Right cardiac atrium (tissue), 5 donors: ENCODE results near the gene MCF2L2. TPM values are rescaled to one million over a fixed set of nuclear protein-coding genes. Genes with fewer than 3 reads are reported as not detected.

Experiments
- ATAC-seq, 2 donors: fragments of 200-7000 bp; cut with Tn5 transposase; one replicate each; pipeline versions ENCODE4 v1.8.0 to v1.9.1; 2020; ENCODE audit warnings: moderate library complexity in 2 of 2, mild to moderate bottlenecking in 1 of 2
- DNase-seq, 3 donors: peaks; one replicate each; pipeline ENCODE4 v3.0.0-alpha.2; 2020
- H3K27ac ChIP-seq: one replicate; pipeline ENCODE4 v1.5.1; 2013; ENCODE audit warnings: mild to moderate bottlenecking, low read length, control low read depth, moderate library complexity
- H3K27me3 ChIP-seq: one replicate; pipeline ENCODE4 v1.6.1; 2013; ENCODE audit not compliant: control insufficient read depth, insufficient read depth
- H3K4me1 ChIP-seq: one replicate; pipeline ENCODE4 v1.6.1; 2013; ENCODE audit warnings: low read length; ENCODE audit not compliant: control insufficient read depth, insufficient read depth
- H3K4me3 ChIP-seq: one replicate; pipeline ENCODE4 v1.5.1; 2013; ENCODE audit warnings: low read length, control low read depth
- H3K9me3 ChIP-seq: one replicate; pipeline ENCODE4 v1.6.1; 2013; ENCODE audit warnings: low read length; ENCODE audit not compliant: control insufficient read depth
- WGBS: extraction: QIAGEN DNeasy Blood & Tissue Kit; methylation state at CpG from one replicate; pipeline ENCODE4 v1.1.7; 2013; 5-methylcytosine and 5-hydroxymethylcytosine counted together
- intact Hi-C, 4 donors: fragments of 100-400 bp; cut with DNase I; formaldehyde crosslinking; loops; one replicate each; pipeline versions ENCODE4 v1.11.0 to v1.14.0; 2022 to 2023
- polyA plus RNA-seq: library from polyadenylated mRNA; stranded (reverse); fragments of 200-250 nt; gene quantifications from one replicate; pipeline ENCODE4 v1.2.3, GENCODE V29; 2013
- total RNA-seq, 4 donors: library from RNA; stranded (reverse); fragmentation: NEBNext Ultra II Directional; extraction: Animal tissue kit (Norgen Biotek cat#: 25700); gene quantifications; one replicate each; pipeline ENCODE4 v1.2.1, GENCODE V29; 2021
- donor health status: healthy with polysubstance abuse.
- donor health status: DM: no; HTN: yes; CAD: no.
- donor health status: DM: no; HTN: no; CAD: no.
- donor health status: DM: no; HTN: yes; CAD: no; lungs with severe emphysema.
- donor health status: DM: yes; HTN: yes; CAD: no.

Gene MCF2L2
- total and polyA plus RNA-seq, 5 donors: 0.07 to 0.32 (median 0.23) TPM; not detected in 2

- intact Hi-C loops: no loop called here
- ATAC-seq (no peak), DNase-seq (no peak)
- WGBS: 85% methylated on average over 4 of the region's 4 CpGs
- Histone ChIP-seq H3K4me3 (no peak overlapping the region), H3K4me1 (no peaks in the 10 kb centered on the region), H3K27me3 (no peaks in the 10 kb centered on the region), H3K27ac (no peak overlapping the region), H3K9me3 (no peaks in the 10 kb centered on the region)
These were observed 59.3 kb downstream of the MCF2L2 start for GRCh38 chr3:183369117-183369516.

GRCh38 chr3:183360971-183361624, 67.3 kb downstream of the MCF2L2 start:
- DNase-seq (no peak), ATAC-seq (no peak)
- 85% methylated on average over 3 of the region's 3 CpGs for WGBS
- H3K27ac ChIP-seq: no peak overlapping the region
- no peaks in the 10 kb centered on the region for H3K9me3 ChIP-seq
- H3K4me3 ChIP-seq: no peak overlapping the region
- no peaks in the 10 kb centered on the region for H3K27me3 ChIP-seq
- no peaks in the 10 kb centered on the region for H3K4me1 ChIP-seq
- intact Hi-C loops: no loop called here

GRCh38 chr3:183359036-183359435, 69.4 kb downstream of the MCF2L2 start:
- Histone ChIP-seq H3K4me3 (no peak overlapping the region), H3K27ac (no peak overlapping the region), H3K27me3 (no peaks in the 10 kb centered on the region), H3K9me3 (no peaks in the 10 kb centered on the region), H3K4me1 (no peaks in the 10 kb centered on the region)
- 62% methylated on average over 2 of the region's 2 CpGs for WGBS
- intact Hi-C loops: no loop called here
- DNase-seq (no peak), ATAC-seq (no peak)

DNA sequence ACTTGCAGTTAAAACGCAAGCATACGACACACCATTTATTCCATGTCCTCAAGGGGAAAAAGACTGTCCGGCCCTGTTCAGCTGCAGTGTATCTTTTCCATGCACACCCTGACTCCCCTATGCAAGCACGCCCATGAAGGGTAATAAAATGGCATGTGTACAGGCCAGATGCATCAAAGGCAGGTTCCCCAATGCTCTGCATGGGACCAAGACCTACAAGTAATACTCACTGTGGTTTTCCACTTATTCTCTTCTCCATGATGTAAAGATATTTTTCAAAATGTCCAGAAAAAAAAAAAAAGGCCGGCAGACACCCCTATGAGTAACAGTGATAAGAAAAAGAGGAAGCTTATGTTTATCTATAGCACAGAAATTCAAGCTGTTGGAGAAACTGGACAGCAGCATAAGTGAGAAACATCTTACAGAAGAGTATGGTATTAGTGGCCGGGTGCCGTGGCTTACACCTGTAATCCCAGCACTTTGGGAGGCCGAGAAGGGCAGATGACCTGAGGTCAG, 70.8 kb downstream of the MCF2L2 start:
- H3K9me3 ChIP-seq: no peaks in the 10 kb centered on the region
- H3K4me1 ChIP-seq: no peaks in the 10 kb centered on the region
- DNase-seq (no peak), ATAC-seq (no peak)
- no peak overlapping the region for H3K27ac ChIP-seq
- H3K27me3 ChIP-seq: no peaks in the 10 kb centered on the region
- intact Hi-C loops: no loop called here
- WGBS: 85% methylated on average over 8 of the region's 8 CpGs
- no peak overlapping the region for H3K4me3 ChIP-seq

DNA sequence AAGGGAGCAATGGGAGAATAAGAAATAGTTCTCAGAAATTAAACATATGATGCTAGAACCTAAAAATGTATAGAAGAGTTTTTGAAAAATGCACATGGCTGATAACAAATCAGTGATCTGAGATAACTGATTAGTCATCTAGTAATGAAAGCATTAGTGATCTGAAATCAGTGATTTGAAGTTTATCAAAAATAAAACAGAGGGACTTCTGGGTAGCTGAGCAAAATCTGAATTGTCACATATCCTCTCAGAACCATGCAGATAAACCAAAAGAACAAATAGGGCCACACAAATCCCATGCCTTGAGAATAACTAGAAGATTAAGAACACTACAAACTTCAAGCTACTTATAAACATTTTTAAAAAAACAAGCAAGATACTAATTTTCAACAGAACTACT, 71.5 kb downstream of the MCF2L2 start:
- intact Hi-C loops: no loop called here
- Histone ChIP-seq H3K27ac (no peak overlapping the region), H3K27me3 (no peaks in the 10 kb centered on the region), H3K4me3 (no peak overlapping the region), H3K9me3 (no peaks in the 10 kb centered on the region), H3K4me1 (no peaks in the 10 kb centered on the region)
- ATAC-seq (no peak), DNase-seq (no peak)

GRCh38 chr3:183354874-183355273, 73.5 kb downstream of the MCF2L2 start:
- no peak for ATAC-seq
- H3K27ac ChIP-seq: no peak overlapping the region
- no peak for DNase-seq
- intact Hi-C loops: no loop called here
- H3K4me3 ChIP-seq: no peak overlapping the region
- no peaks in the 10 kb centered on the region for H3K4me1 ChIP-seq
- H3K27me3 ChIP-seq: no peaks in the 10 kb centered on the region
- WGBS: 95% methylated on average over 1 of the region's 1 CpG
- no peaks in the 10 kb centered on the region for H3K9me3 ChIP-seq

- DNase-seq: no peak
- no peak for ATAC-seq
- intact Hi-C loops: no loop called here
- WGBS: 87% methylated on average over 3 of the region's 3 CpGs
- Histone ChIP-seq H3K27ac (no peak overlapping the region), H3K4me3 (no peak overlapping the region), H3K9me3 (no peaks in the 10 kb centered on the region), H3K4me1 (no peaks in the 10 kb centered on the region), H3K27me3 (no peaks in the 10 kb centered on the region)
These were observed 74.0 kb downstream of the MCF2L2 start for GRCh38 chr3:183354325-183354831.

GRCh38 chr3:183353421-183353820, 75.0 kb downstream of the MCF2L2 start:
- no peaks in the 10 kb centered on the region for H3K27me3 ChIP-seq
- H3K27ac ChIP-seq: no peak overlapping the region
- no peaks in the 10 kb centered on the region for H3K4me1 ChIP-seq
- DNase-seq (no peak), ATAC-seq (no peak)
- no peak overlapping the region for H3K4me3 ChIP-seq
- 86% methylated on average over 7 of the region's 7 CpGs for WGBS
- intact Hi-C loops: no loop called here
- H3K9me3 ChIP-seq: no peaks in the 10 kb centered on the region

DNA sequence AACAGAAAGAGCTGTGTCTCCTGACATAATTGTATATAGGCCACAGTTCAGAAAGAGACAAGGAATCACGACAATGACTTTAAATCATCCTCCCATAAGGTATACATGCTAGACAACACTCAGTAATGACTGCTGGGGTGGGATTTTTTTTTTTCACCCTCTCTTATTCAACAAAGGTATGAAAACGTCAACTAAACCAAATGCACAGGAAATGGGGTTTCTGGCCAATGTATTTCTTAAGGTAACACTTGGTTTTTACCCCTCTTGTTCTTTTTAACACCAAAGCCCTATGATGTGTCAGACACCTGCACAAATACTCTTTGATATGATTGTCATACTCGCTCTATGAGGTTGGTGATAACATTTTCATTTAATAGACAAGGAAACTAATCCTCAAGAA, 78.3 kb downstream of the MCF2L2 start:
- no peaks in the 10 kb centered on the region for H3K27me3 ChIP-seq
- ATAC-seq (no peak), DNase-seq (no peak)
- no peaks in the 10 kb centered on the region for H3K9me3 ChIP-seq
- no peak overlapping the region for H3K4me3 ChIP-seq
- 70% methylated on average over 3 of the region's 3 CpGs for WGBS
- intact Hi-C loops: no loop called here
- no peak overlapping the region for H3K27ac ChIP-seq
- no peaks in the 10 kb centered on the region for H3K4me1 ChIP-seq

DNA sequence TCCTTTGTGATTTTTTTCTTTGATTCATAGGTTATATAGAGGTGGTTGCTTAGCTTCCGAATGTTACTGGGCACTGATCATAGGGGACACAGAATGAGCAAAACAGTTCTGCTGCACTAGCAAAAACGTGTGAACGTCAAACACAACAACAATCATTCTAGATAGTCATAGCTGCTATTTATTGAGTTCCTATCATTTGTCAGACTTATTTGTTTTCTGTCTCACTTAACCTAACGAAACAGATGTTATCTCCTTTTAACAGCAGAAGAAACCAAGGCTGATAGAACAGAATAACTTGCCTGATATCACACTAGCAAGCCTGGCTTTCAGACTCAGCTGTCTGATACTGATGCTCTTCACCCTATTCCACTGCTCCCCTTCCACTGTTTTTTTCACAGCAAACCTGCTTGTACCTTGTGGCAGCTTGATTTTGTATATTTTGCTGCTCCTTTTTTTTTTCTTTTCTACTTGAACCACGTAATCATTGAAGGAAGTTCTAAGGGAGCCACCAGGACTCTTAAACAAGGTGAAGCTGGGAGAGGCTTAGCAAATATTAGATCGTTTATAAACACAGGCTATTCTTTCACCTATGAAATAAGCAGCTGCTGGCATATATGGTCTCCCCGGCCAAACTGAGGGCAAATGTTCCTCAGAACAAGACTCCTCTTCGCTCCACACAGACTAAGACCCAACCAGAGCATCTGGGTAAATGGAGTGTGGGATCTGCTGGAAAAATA, 78.8 kb downstream of the MCF2L2 start:
- no peak overlapping the region for H3K4me3 ChIP-seq
- H3K27ac ChIP-seq: no peak overlapping the region
- DNase-seq (no peak), ATAC-seq (no peak)
- 70% methylated on average over 8 of the region's 8 CpGs for WGBS
- no peaks in the 10 kb centered on the region for H3K4me1 ChIP-seq
- no peaks in the 10 kb centered on the region for H3K9me3 ChIP-seq
- intact Hi-C loops: no loop called here
- H3K27me3 ChIP-seq: no peaks in the 10 kb centered on the region

GRCh38 chr3:183342824-183343223, 85.6 kb downstream of the MCF2L2 start:
- WGBS: 63% methylated on average over 1 of the region's 1 CpG
- H3K9me3 ChIP-seq: no peaks in the 10 kb centered on the region
- H3K27me3 ChIP-seq: no peaks in the 10 kb centered on the region
- no peak overlapping the region for H3K27ac ChIP-seq
- DNase-seq: no peak
- H3K4me1 ChIP-seq: no peaks in the 10 kb centered on the region
- ATAC-seq: no peak
- intact Hi-C loops: no loop called here
- H3K4me3 ChIP-seq: no peak overlapping the region
